ENCODE measurements around the gene RLBP1.
A peak's percentile ranks its signal among the peaks of the same experiment; 100 is the strongest.
"Not testable (repeated sequence)": the region's sequence is repeated elsewhere in the genome, so short reads cannot be mapped to it uniquely, and the experiment has no call there.

RLBP1 gene

DNA sequence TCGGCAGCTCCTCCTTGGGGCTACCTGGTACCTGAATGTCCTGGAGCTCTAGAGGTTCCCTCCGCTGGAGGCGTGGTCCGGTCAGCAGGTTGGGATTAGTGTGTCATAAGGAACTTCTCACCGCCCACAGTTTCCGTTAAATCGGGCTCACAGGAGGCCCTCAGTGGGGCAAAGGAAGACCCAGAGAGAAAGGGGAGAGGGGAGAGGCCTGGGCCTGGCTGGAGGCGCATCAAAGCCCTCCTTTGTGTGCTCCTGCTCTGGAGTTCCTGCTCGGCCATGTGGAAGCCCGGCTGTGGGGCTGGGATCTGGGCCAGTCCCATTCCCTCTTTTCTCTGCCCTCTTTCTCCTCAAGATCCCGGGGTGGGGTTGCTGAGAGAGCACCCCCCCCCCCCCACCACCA, at the start of gene RLBP1:
Gene RLBP1, minus strand, starts transcription at position 37 of the 400 bp plus-strand sequence. CDS start 2,604 bp downstream, outside the sequence.
- Histone ChIP-seq H3K4me3 (ENCODE audit: low read depth, low read length) (no peak within 1 kb of the TSS), H3K9me3 (ENCODE audit: control insufficient read depth, insufficient read depth, low read depth, low read length) (no peaks in the 10 kb centered on the region), H3K27ac (ENCODE audit: extremely low read depth, low read depth, low read length) (no peak within 1 kb of the TSS), H3K36me3 (ENCODE audit: control insufficient read depth in 2 of 2, insufficient read depth in 1 of 2, low read length in 2 of 2) (no peaks in the 10 kb centered on the region), H3K4me1 (ENCODE audit: control insufficient read depth, insufficient read depth, low read length) (no peaks in the 10 kb centered on the region)
- CTCF ChIA-PET = interaction anchor here (0.6 to 2.5 kb wide), 2 partner anchors 15 to 664 kb away, joined by 3 to 18 read pairs; no protein-coding TSS in a partner anchor
- TF ChIP-seq ZBTB21 (tag by site-specific recombination; IDR thresholded peaks at IDR 0.05) (no peak), ZNF629 (tag by site-specific recombination; IDR thresholded peaks at IDR 0.05) (no peak), GLI2 (tag by site-specific recombination; IDR thresholded peaks at IDR 0.05; ENCODE audit: borderline replicate concordance, low read depth) (no peak), ZNF37A (tag by site-specific recombination; IDR thresholded peaks at IDR 0.05) (no peak), ZNF292 (tag by site-specific recombination; IDR thresholded peaks at IDR 0.05; ENCODE audit: borderline replicate concordance, low read depth) (no peak), ZNF843 (tag by site-specific recombination; IDR thresholded peaks at IDR 0.05) (no peak), ZSCAN16 (tag by site-specific recombination; IDR thresholded peaks at IDR 0.05) (no peak), ZNF112 (tag by site-specific recombination; IDR thresholded peaks at IDR 0.05) (no peak), ZNF701 (tag by site-specific recombination; IDR thresholded peaks at IDR 0.05) (no peak), GFI1B (tag by site-specific recombination; IDR thresholded peaks at IDR 0.05) (no peak), BCL11A (tag by site-specific recombination; IDR thresholded peaks at IDR 0.05; ENCODE audit: low read depth) (no peak), ZBTB20 (tag by site-specific recombination; IDR thresholded peaks at IDR 0.05) (no peak)
- TF ChIP-seq, protein P1, sequence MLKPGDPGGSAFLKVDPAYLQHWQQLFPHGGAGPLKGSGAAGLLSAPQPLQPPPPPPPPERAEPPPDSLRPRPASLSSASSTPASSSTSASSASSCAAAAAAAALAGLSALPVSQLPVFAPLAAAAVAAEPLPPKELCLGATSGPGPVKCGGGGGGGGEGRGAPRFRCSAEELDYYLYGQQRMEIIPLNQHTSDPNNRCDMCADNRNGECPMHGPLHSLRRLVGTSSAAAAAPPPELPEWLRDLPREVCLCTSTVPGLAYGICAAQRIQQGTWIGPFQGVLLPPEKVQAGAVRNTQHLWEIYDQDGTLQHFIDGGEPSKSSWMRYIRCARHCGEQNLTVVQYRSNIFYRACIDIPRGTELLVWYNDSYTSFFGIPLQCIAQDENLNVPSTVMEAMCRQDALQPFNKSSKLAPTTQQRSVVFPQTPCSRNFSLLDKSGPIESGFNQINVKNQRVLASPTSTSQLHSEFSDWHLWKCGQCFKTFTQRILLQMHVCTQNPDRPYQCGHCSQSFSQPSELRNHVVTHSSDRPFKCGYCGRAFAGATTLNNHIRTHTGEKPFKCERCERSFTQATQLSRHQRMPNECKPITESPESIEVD (tag by site-specific recombination; IDR thresholded peaks at IDR 0.05) = no peak
- TF ChIP-seq, protein P2, sequence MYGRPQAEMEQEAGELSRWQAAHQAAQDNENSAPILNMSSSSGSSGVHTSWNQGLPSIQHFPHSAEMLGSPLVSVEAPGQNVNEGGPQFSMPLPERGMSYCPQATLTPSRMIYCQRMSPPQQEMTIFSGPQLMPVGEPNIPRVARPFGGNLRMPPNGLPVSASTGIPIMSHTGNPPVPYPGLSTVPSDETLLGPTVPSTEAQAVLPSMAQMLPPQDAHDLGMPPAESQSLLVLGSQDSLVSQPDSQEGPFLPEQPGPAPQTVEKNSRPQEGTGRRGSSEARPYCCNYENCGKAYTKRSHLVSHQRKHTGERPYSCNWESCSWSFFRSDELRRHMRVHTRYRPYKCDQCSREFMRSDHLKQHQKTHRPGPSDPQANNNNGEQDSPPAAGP (tag by site-specific recombination; IDR thresholded peaks at IDR 0.05) = no peak
- TF ChIP-seq, protein P3, sequence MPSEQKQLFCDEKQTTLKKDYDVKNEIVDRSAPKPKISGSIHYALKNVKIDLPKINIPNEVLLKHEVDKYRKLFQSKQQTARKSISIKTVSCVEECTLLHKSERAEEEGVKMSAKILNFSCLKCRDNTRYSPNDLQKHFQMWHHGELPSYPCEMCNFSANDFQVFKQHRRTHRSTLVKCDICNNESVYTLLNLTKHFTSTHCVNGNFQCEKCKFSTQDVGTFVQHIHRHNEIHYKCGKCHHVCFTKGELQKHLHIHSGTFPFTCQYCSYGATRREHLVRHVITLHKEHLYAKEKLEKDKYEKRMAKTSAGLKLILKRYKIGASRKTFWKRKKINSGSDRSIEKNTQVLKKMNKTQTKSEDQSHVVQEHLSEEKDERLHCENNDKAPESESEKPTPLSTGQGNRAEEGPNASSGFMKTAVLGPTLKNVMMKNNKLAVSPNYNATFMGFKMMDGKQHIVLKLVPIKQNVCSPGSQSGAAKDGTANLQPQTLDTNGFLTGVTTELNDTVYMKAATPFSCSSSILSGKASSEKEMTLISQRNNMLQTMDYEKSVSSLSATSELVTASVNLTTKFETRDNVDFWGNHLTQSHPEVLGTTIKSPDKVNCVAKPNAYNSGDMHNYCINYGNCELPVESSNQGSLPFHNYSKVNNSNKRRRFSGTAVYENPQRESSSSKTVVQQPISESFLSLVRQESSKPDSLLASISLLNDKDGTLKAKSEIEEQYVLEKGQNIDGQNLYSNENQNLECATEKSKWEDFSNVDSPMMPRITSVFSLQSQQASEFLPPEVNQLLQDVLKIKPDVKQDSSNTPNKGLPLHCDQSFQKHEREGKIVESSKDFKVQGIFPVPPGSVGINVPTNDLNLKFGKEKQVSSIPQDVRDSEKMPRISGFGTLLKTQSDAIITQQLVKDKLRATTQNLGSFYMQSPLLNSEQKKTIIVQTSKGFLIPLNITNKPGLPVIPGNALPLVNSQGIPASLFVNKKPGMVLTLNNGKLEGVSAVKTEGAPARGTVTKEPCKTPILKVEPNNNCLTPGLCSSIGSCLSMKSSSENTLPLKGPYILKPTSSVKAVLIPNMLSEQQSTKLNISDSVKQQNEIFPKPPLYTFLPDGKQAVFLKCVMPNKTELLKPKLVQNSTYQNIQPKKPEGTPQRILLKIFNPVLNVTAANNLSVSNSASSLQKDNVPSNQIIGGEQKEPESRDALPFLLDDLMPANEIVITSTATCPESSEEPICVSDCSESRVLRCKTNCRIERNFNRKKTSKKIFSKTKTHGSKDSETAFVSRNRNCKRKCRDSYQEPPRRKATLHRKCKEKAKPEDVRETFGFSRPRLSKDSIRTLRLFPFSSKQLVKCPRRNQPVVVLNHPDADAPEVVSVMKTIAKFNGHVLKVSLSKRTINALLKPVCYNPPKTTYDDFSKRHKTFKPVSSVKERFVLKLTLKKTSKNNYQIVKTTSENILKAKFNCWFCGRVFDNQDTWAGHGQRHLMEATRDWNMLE (tag by site-specific recombination; conservative IDR thresholded peaks at IDR 0.05; ENCODE audit: low read depth) = no peak
- POLR2A ChIA-PET = no interaction called here

GRCh38 chr15:89250142-89250541, 28.8 kb upstream of the RLBP1 start:
- H3K9me3 ChIP-seq (ENCODE audit: control insufficient read depth, insufficient read depth, low read depth, low read length); H3K4me1 ChIP-seq (ENCODE audit: control insufficient read depth, insufficient read depth, low read length); POLR2A ChIA-PET; H3K4me3 ChIP-seq (ENCODE audit: low read depth, low read length); H3K27ac ChIP-seq (ENCODE audit: extremely low read depth, low read depth, low read length): not testable (repeated sequence)
- H3K36me3 ChIP-seq (ENCODE audit: control insufficient read depth in 2 of 2, insufficient read depth in 1 of 2, low read length in 2 of 2) = peaks cover 73 to 80% of the 10 kb centered on the region in 2 experiments
- peak; percentile 99 for TF ChIP-seq ZNF146 (tag by site-specific recombination; IDR thresholded peaks at IDR 0.05)
- TF ChIP-seq ZNF202 (tag by site-specific recombination; IDR thresholded peaks at IDR 0.05; ENCODE audit: borderline replicate concordance) = 0 out of 2 replicates have a peak, but pooled peaks have one; percentile 22
- TF ChIP-seq, protein P4, sequence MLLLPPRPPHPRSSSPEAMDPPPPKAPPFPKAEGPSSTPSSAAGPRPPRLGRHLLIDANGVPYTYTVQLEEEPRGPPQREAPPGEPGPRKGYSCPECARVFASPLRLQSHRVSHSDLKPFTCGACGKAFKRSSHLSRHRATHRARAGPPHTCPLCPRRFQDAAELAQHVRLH (tag by site-specific recombination; IDR thresholded peaks at IDR 0.05) = 0 out of 2 replicates have a peak, but pooled peaks have one; percentile 40
- CTCF ChIA-PET = interaction anchor here (1.2 kb wide), 1 partner anchor 345 kb away, joined by 3 read pairs; no protein-coding TSS in a partner anchor

All from HEK293 (cell line).